HepG2 (cell line): ENCODE results near the gene CLCA2. TPM values are rescaled to one million over a fixed set of nuclear protein-coding genes. Genes with fewer than 3 reads are reported as not detected.

ENCODE experiments used
- ATAC-seq: fragments of 200-7000 bp; cut with Tn5 transposase; 3 replicates; pipeline ENCODE4 v1.9.1; 2020; ENCODE audit warnings: mild to moderate bottlenecking, moderate library complexity
- BruUV-seq: library from RNA; stranded (reverse); fragments of 400-500 nt; replicated peaks from 2 replicates; lab custom pipeline; 2021; lab: Mats Ljungman, UMichigan
- CTCF ChIA-PET: fragments of 300-600 bp; formaldehyde crosslinking; extraction: SDS; loops from one replicate; lab custom pipeline; 2021; ENCODE audit warnings: low total read pairs, inconsistent platforms, low intra/inter-chr PET ratio; lab: Yijun Ruan, JAX
- POLR2A ChIA-PET: fragments of 350-600 bp; sonication (Branson Sonifier 250); formaldehyde crosslinking; loops from one replicate; lab custom pipeline; 2020; ENCODE audit warnings: antibody characterized with exemption, inconsistent platforms; lab: Yijun Ruan, JAX
- DNase-seq: peaks from one replicate; pipeline ENCODE4 v3.0.0-alpha.2; 2015; ENCODE audit warnings: low spot score
- FAIRE-seq: peaks from 3 replicates; lab custom pipeline; 2011; peaks lifted over from hg19 to GRCh38; lab: Jason Lieb, UNC
- H2AFZ ChIP-seq: one replicate; pipeline ENCODE4 v1.6.1; 2011; ENCODE audit warnings: low read length, inconsistent platforms
- H3K27ac ChIP-seq: fragments of 300-600 bp; 3 replicates; pipeline ENCODE4 v1.8.0; 2011; ENCODE audit warnings: mixed run types, mild to moderate bottlenecking, mixed read lengths, low read length, inconsistent platforms; ENCODE audit not compliant: insufficient read depth; ENCODE audit errors: extremely low read length
- H3K27me3 ChIP-seq, 2 experiments: fragments of 200-600 bp in 1 of 2; 2 replicates in 1 of 2; 3 replicates in 1 of 2; pipeline versions ENCODE4 v1.6.0 to v1.8.0; 2011; ENCODE audit warnings: low read length in 2 of 2, mild to moderate bottlenecking in 2 of 2, moderate library complexity in 2 of 2, inconsistent platforms in 1 of 2; ENCODE audit not compliant: insufficient read depth in 2 of 2, control insufficient read depth in 1 of 2
- H3K36me3 ChIP-seq, 2 experiments: fragments of 200-600 bp in 1 of 2; replicated peaks in 1 of 2; 2 replicates in 1 of 2; 3 replicates in 1 of 2; pipeline versions ENCODE4 v1.5.1 to v1.8.0; 2011; ENCODE audit warnings: low read length in 2 of 2, inconsistent platforms in 1 of 2; ENCODE audit not compliant: insufficient read depth in 2 of 2, control insufficient read depth in 1 of 2
- H3K4me1 ChIP-seq: 2 replicates; pipeline ENCODE4 v1.5.1; 2012; ENCODE audit warnings: low read length, inconsistent platforms; ENCODE audit not compliant: insufficient read depth
- H3K4me2 ChIP-seq: 2 replicates; pipeline ENCODE4 v1.6.0; 2011; ENCODE audit warnings: low read depth, low read length, inconsistent platforms
- H3K4me3 ChIP-seq, 3 experiments: fragments of 200-600 bp in 1 of 3; sonication (generic), shearing (Covaris generic) in 1 of 3; replicated peaks in 1 of 3; 2 replicates each; pipeline ENCODE4 v1.5.1; 2011 to 2016; ENCODE audit warnings: low read length in 3 of 3, inconsistent platforms in 2 of 3, low read depth in 2 of 3, mild to moderate bottlenecking in 2 of 3, control low read depth in 1 of 3, mixed read lengths in 1 of 3; ENCODE audit not compliant: insufficient read depth in 1 of 3
- H3K79me2 ChIP-seq: one replicate; pipeline ENCODE4 v1.6.1; 2011; ENCODE audit warnings: low read length, inconsistent platforms; ENCODE audit not compliant: insufficient read depth
- H3K9ac ChIP-seq: 2 replicates; pipeline ENCODE4 v1.6.0; 2011; ENCODE audit warnings: mild to moderate bottlenecking, low read depth, low read length, inconsistent platforms; ENCODE audit not compliant: insufficient read depth
- H3K9me3 ChIP-seq: 2 replicates; pipeline ENCODE4 v1.5.1; 2012; ENCODE audit warnings: mild to moderate bottlenecking, low read length
- H4K20me1 ChIP-seq: 2 replicates; pipeline ENCODE4 v1.6.0; 2011; ENCODE audit warnings: inconsistent platforms, mild to moderate bottlenecking, low read length, moderate library complexity; ENCODE audit not compliant: insufficient read depth
- AGO2 ChIP-seq: fragments of 200-400 bp; formaldehyde crosslinking; optimal IDR thresholded peaks from 2 replicates; pipeline ENCODE3; 2017; ENCODE audit warnings: mild to moderate bottlenecking, low read depth, low read length, moderate library complexity
- ATF3 ChIP-seq: sonication (generic); formaldehyde crosslinking; IDR thresholded peaks from 2 replicates; pipeline ENCODE4 v1.4.0; 2020; ENCODE audit warnings: missing genetic modification reagents
- BRCA1 ChIP-seq: sonication (generic); formaldehyde crosslinking; IDR thresholded peaks from 2 replicates; pipeline ENCODE4 v1.4.0; 2020; ENCODE audit warnings: missing genetic modification reagents
- DNMT1 ChIP-seq: sonication (generic); formaldehyde crosslinking; IDR thresholded peaks from 2 replicates; pipeline ENCODE4 v1.5.1; 2020; ENCODE audit warnings: mild to moderate bottlenecking, missing genetic modification reagents
- FOSL1 ChIP-seq: sonication (generic); formaldehyde crosslinking; IDR thresholded peaks from 2 replicates; pipeline ENCODE4 v1.9.0; 2021; ENCODE audit warnings: missing genetic modification reagents, borderline replicate concordance
- FOXC1 ChIP-seq: sonication (generic); formaldehyde crosslinking; IDR thresholded peaks from 2 replicates; pipeline ENCODE4 v1.8.0; 2022; ENCODE audit warnings: mild to moderate bottlenecking, missing genetic modification reagents, borderline replicate concordance
- GTF3A ChIP-seq: sonication (generic); formaldehyde crosslinking; conservative IDR thresholded peaks from 2 replicates; pipeline ENCODE4 v1.4.0; 2020; ENCODE audit warnings: mild to moderate bottlenecking, missing genetic modification reagents
- KDM3A ChIP-seq: IDR thresholded peaks from 2 replicates; pipeline ENCODE4 v1.6.1; 2018; ENCODE audit warnings: low read depth, missing compliant biosample characterization
- KDM6A ChIP-seq: IDR thresholded peaks from 2 replicates; pipeline ENCODE4 v1.6.1; 2016; ENCODE audit warnings: low read depth
- NR2F6 ChIP-seq, 2 experiments: IDR thresholded peaks; 2 replicates each; pipeline ENCODE4 v1.6.1; 2016; ENCODE audit warnings: antibody characterized with exemption in 1 of 2, mild to moderate bottlenecking in 1 of 2
- PHF20 ChIP-seq: sonication (generic); formaldehyde crosslinking; IDR thresholded peaks from 2 replicates; pipeline ENCODE4 v1.5.0; 2020; ENCODE audit warnings: mild to moderate bottlenecking, missing genetic modification reagents
- RFX1 ChIP-seq: fragments of 450-650 bp; IDR thresholded peaks from 2 replicates; pipeline ENCODE4 v1.6.1; 2017
- SNRNP70 ChIP-seq: fragments of 200-400 bp; formaldehyde crosslinking; IDR thresholded peaks from 2 replicates; pipeline ENCODE4 v1.6.1; 2017; ENCODE audit warnings: mild to moderate bottlenecking, low read depth, low read length, moderate library complexity
- TEF ChIP-seq: sonication (generic); formaldehyde crosslinking; IDR thresholded peaks from 2 replicates; pipeline ENCODE4 v1.5.0; 2020; ENCODE audit warnings: missing genetic modification reagents
- TFE3 ChIP-seq: IDR thresholded peaks from 2 replicates; pipeline ENCODE4 v1.6.1; 2016
- THAP11 ChIP-seq: IDR thresholded peaks from 2 replicates; pipeline ENCODE4 v1.6.1; 2016; ENCODE audit warnings: missing biosample characterization, missing genetic modification reagents
- TP53 ChIP-seq: sonication (generic); formaldehyde crosslinking; conservative IDR thresholded peaks from 2 replicates; pipeline ENCODE4 v1.4.0; 2020; ENCODE audit warnings: missing genetic modification reagents
- ZBTB34 ChIP-seq: sonication (generic); formaldehyde crosslinking; IDR thresholded peaks from 2 replicates; pipeline ENCODE4 v1.8.0; 2022; ENCODE audit warnings: mild to moderate bottlenecking, missing genetic modification reagents
- ZNF180 ChIP-seq: sonication (generic); formaldehyde crosslinking; IDR thresholded peaks from 2 replicates; pipeline ENCODE4 v1.4.0; 2020; ENCODE audit warnings: low read depth, missing genetic modification reagents, borderline replicate concordance
- ZNF557 ChIP-seq: sonication (generic); formaldehyde crosslinking; IDR thresholded peaks from 2 replicates; pipeline ENCODE4 v1.4.0; 2020; ENCODE audit warnings: missing genetic modification reagents
- ZNF570 ChIP-seq: sonication (generic); formaldehyde crosslinking; IDR thresholded peaks from 2 replicates; pipeline ENCODE4 v1.4.0; 2020; ENCODE audit warnings: mild to moderate bottlenecking, missing genetic modification reagents, borderline replicate concordance
- ZNF670 ChIP-seq: sonication (generic); formaldehyde crosslinking; IDR thresholded peaks from 2 replicates; pipeline ENCODE4 v1.8.0; 2022; ENCODE audit warnings: mild to moderate bottlenecking, missing genetic modification reagents, borderline replicate concordance
- ZNF883 ChIP-seq: sonication (generic); formaldehyde crosslinking; IDR thresholded peaks from 2 replicates; pipeline ENCODE4 v1.5.1; 2020; ENCODE audit warnings: mild to moderate bottlenecking, missing genetic modification reagents; ENCODE audit errors: not compliant biosample characterization
- in situ Hi-C: cut with HindIII; loops from 2 replicates; pipeline ENCODE4 v1.10.0; 2017; ENCODE audit warnings: low pct_unique_long_range_greater_than_20kb; ENCODE audit not compliant: extremely low pct_ligation_motif_present
- intact Hi-C: fragments of 100-400 bp; cut with micrococcal nuclease; formaldehyde crosslinking; loops from one replicate; pipeline ENCODE4 v1.10.0; 2022; ENCODE audit not compliant: unreplicated experiment
- polyA plus RNA-seq, 8 experiments: library from polyadenylated mRNA; depleted of rRNA in 3 of 8; stranded (reverse) in 7 of 8; unstranded in 1 of 8; fragments of >200 nt; fragmentation: Illumina TruSeq in 4 of 8; extraction: Trizol in 4 of 8; gene quantifications; 2 replicates each; pipeline versions ENCODE4 v1.2.1 to v1.2.3, GENCODE V29; 2011 to 2016; ENCODE audit warnings: low read depth in 4 of 8, missing spikeins in 1 of 8, mixed read lengths in 1 of 8; ENCODE audit not compliant: insufficient read depth in 1 of 8
- total RNA-seq, 5 experiments: library from RNA; depleted of rRNA; stranded (reverse); fragments of >200 nt; fragmentation: Illumina TruSeq; extraction: Trizol; gene quantifications; 2 replicates each; pipeline ENCODE4 v1.2.3, GENCODE V29; 2016; ENCODE audit warnings: low read depth in 1 of 5

The CLCA2 gene
- total and polyA plus RNA-seq, 2 of the 13 experiments (the other 11 are each of a cell fraction or from before 2014, with no cell fraction given), result not detected

- TF ChIP-seq ZBTB34 (CRISPR knock-in tag) (no peak), NR2F6 (IDR thresholded peaks at IDR 0.05) (no peak), NR2F6 (CRISPR knock-in tag; IDR thresholded peaks at IDR 0.05) (no peak), THAP11 (CRISPR knock-in tag) (no peak), ZNF180 (CRISPR knock-in tag) (no peak), ZNF670 (no peak), TEF (CRISPR knock-in tag) (no peak), ZNF883 (no peak), ZNF557 (CRISPR knock-in tag) (no peak), AGO2 (no peak), KDM6A (CRISPR knock-in tag) (no peak), DNMT1 (CRISPR knock-in tag) (no peak)
Measured at GRCh38 chr1:86430376-86430775, 6.4 kb downstream of the CLCA2 start (continued).

GRCh38 chr1:86434059-86434458 lies 10.1 kb downstream of the CLCA2 start:
- H3K9me3 ChIP-seq, result no peaks in the 10 kb centered on the region
- TF ChIP-seq ZNF570 (CRISPR knock-in tag), result no peak
- no peak for TF ChIP-seq TFE3 (CRISPR knock-in tag)
- no peak for TF ChIP-seq KDM3A (CRISPR knock-in tag)
- no peak for TF ChIP-seq SNRNP70
- no peak for TF ChIP-seq ATF3
- no peak for TF ChIP-seq FOXC1 (CRISPR knock-in tag)
- no peak for TF ChIP-seq FOSL1 (CRISPR knock-in tag)
- TF ChIP-seq RFX1, result no peak
- TF ChIP-seq TP53 (CRISPR knock-in tag), result no peak
- no peak for TF ChIP-seq BRCA1 (CRISPR knock-in tag)
- TF ChIP-seq PHF20, result no peak
- no peak for TF ChIP-seq TEF (CRISPR knock-in tag)
- TF ChIP-seq GTF3A (CRISPR knock-in tag), result no peak
- H3K27me3 ChIP-seq, result no peaks in the 10 kb centered on the region; a peak in 1 of 5 replicates
- BruUV-seq, result no TSS peak
- ChIA-PET CTCF (no interaction called here), POLR2A (no interaction called here)
- no peak overlapping the region for H3K4me2 ChIP-seq
- in situ Hi-C loops (no loop called here), intact Hi-C loops (no loop called here)
- no peak for FAIRE-seq
- no peak for DNase-seq
- no peaks in the 10 kb centered on the region for H4K20me1 ChIP-seq
- H3K4me3 ChIP-seq, result no peak overlapping the region
- H3K36me3 ChIP-seq, result no peaks in the 10 kb centered on the region
- no peak overlapping the region for H3K27ac ChIP-seq
- no peak for ATAC-seq
- no peak overlapping the region for H2AFZ ChIP-seq
- H3K9ac ChIP-seq, result no peak overlapping the region
- H3K4me1 ChIP-seq, result no peaks in the 10 kb centered on the region
- no peaks in the 10 kb centered on the region for H3K79me2 ChIP-seq
